ENCODE measurements around the gene RAB5A. TPM values are rescaled to one million over a fixed set of nuclear protein-coding genes. Genes with fewer than 3 reads are reported as not detected.

The RAB5A gene
- total RNA-seq, 3 donors from 2014 or later, result 68.6 to 73.4 (median 69.2) TPM

DNA sequence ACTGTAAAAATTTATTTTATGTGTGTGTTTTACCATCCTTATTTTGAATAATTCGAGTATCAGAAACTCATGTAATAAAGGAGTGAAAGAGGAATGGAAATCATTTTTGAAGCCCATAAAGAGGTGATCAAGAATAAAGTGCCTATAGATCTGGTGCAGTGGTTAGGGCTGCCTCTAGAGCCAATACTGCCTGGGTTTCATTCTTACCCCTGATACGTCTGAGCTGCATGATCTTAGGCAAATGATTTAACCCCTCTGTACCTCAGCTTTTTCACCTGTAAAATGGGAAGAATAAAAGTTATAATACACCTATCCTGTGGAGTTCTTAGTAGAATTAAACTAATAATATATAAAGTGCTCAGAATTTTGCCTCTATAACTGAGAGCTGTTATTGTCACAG is 43.2 kb upstream of the RAB5A start:
- Histone ChIP-seq H3K4me3 (no peak overlapping the region), H3K4me1 (ENCODE audit: low read depth) (peaks cover 6% of the 10 kb centered on the region), H3K9me3 (no peaks in the 10 kb centered on the region), H3K36me3 (ENCODE audit: low read depth) (no peaks in the 10 kb centered on the region)
- intact Hi-C loops (cut with DNase I, micrococcal nuclease), result no loop called here
- TF ChIP-seq, protein P1, sequence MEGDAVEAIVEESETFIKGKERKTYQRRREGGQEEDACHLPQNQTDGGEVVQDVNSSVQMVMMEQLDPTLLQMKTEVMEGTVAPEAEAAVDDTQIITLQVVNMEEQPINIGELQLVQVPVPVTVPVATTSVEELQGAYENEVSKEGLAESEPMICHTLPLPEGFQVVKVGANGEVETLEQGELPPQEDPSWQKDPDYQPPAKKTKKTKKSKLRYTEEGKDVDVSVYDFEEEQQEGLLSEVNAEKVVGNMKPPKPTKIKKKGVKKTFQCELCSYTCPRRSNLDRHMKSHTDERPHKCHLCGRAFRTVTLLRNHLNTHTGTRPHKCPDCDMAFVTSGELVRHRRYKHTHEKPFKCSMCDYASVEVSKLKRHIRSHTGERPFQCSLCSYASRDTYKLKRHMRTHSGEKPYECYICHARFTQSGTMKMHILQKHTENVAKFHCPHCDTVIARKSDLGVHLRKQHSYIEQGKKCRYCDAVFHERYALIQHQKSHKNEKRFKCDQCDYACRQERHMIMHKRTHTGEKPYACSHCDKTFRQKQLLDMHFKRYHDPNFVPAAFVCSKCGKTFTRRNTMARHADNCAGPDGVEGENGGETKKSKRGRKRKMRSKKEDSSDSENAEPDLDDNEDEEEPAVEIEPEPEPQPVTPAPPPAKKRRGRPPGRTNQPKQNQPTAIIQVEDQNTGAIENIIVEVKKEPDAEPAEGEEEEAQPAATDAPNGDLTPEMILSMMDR (IDR thresholded peaks at IDR 0.05), result no peak
- no peak for DNase-seq
- no peak for ATAC-seq

DNA sequence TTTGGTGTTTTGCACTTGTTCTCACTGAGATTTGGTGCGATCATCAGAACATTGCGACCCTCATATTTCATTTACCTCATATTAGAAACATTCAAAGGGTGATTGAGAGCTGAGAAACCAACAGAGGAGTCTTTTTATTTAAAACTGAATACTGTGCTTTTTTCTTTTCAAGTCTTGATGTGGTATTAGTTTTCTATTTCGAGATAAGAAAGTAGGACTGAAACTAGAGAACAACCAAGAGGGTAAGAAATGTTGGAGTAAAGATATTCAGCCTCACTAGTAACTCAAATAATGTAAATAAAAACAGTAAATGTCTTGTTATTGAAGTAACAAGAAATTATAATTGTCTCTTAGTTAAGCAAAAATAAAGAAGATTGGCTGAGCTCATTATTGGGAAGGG is 39.4 kb upstream of the RAB5A start:
- TF ChIP-seq, protein P1 (IDR thresholded peaks at IDR 0.05), result no peak
- DNase-seq (no peak), ATAC-seq (no peak)
- peaks cover 5% of the 10 kb centered on the region for H3K9me3 ChIP-seq
- intact Hi-C loops (cut with DNase I, micrococcal nuclease), result no loop called here
- no peaks in the 10 kb centered on the region for H3K36me3 ChIP-seq (ENCODE audit: low read depth)
- H3K4me1 ChIP-seq (ENCODE audit: low read depth), result no peaks in the 10 kb centered on the region
- no peak overlapping the region for H3K4me3 ChIP-seq

DNA sequence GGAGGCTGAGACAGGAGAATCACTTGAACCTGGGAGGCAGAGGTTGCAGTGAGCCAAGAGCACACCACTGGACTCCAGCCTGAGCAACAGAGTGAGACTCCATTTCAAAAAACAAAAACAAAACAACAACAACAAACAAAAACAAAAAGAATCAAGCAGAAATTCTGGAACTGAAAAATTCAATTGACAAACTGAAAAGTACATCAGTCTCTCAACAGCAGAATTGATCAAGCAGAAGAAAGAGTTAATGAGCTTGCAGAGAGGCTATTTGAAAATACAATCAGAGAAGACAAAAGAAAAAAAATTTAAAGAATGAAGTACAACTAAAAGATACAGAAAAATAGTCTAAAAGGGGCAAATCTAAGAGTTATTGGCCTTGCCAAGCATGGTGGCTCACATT is 35.4 kb upstream of the RAB5A start:
- TF ChIP-seq, protein P1 (IDR thresholded peaks at IDR 0.05), result no peak
- Histone ChIP-seq H3K4me1 (ENCODE audit: low read depth) (no peaks in the 10 kb centered on the region), H3K9me3 (peaks cover 5% of the 10 kb centered on the region), H3K4me3 (no peak overlapping the region), H3K36me3 (ENCODE audit: low read depth) (no peaks in the 10 kb centered on the region)
- DNase-seq, result no peak
- intact Hi-C loops (cut with DNase I, micrococcal nuclease), result no loop called here
- no peak for ATAC-seq

DNA sequence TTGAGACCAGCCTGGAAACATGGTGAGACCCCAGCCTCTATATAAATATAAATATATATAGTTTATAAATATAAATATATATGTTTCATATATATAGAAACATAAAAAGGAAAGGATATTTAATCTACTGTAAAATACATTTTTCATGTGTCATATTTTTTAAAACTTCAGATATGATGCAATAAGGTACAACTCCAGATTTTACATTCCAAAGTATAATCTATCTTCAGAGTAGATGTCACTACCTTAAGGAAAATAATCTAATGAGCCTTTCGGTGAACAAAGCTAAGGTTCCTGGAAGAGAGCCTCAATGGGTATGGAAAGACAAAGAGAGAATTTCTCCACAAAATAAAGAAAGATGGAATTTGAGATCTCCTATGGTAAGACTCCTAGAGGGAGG is 29.7 kb upstream of the RAB5A start:
- no peaks in the 10 kb centered on the region for H3K36me3 ChIP-seq (ENCODE audit: low read depth)
- intact Hi-C loops (cut with DNase I, micrococcal nuclease), result no loop called here
- TF ChIP-seq, protein P1 (IDR thresholded peaks at IDR 0.05), result no peak
- DNase-seq, result no peak
- H3K4me3 ChIP-seq, result no peak overlapping the region
- no peak for ATAC-seq
- H3K4me1 ChIP-seq (ENCODE audit: low read depth), result no peaks in the 10 kb centered on the region
- H3K9me3 ChIP-seq, result no peaks in the 10 kb centered on the region

DNA sequence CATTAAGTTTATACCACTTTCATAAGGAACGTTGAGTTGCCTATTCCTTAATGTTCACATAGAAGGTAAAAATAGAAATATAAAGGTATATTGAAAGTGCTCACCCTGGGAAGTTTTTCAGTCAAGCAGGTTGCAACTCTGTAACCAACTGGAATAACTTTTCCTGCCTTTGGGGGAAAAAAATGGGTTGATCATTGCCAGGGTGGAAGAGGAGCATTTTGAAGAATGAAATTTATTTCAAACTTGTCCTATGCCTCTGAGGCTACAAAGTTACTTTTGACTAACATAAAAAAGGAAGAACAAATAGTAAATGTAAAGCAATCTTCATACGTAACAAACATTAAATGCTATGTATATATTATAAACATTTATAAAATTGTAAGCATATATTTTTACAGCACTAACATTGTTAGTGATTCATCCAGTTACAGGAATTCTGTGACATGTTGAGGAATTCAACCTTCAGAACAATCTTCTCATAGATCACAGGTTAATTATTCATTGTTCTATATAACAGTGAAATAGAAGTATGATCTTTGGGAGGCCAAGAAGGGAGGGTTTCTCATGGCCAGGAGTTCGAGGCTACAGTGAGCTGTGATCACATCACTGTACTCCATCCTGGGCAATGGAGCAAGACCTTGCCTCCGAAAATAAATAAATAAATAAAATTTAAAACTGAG is 26.4 kb upstream of the RAB5A start:
- DNase-seq (no peak), ATAC-seq (no peak)
- no peaks in the 10 kb centered on the region for H3K9me3 ChIP-seq
- H3K36me3 ChIP-seq (ENCODE audit: low read depth), result no peaks in the 10 kb centered on the region
- intact Hi-C loops (cut with DNase I, micrococcal nuclease), result no loop called here
- no peaks in the 10 kb centered on the region for H3K4me1 ChIP-seq (ENCODE audit: low read depth)
- H3K4me3 ChIP-seq, result no peak overlapping the region
- TF ChIP-seq, protein P1 (IDR thresholded peaks at IDR 0.05), result no peak
